ENCODE data around the gene SH3RF3. TPM values are rescaled to one million over a fixed set of nuclear protein-coding genes. Genes with fewer than 3 reads are reported as not detected.

The SH3RF3 gene
- total and polyA plus RNA-seq, 2 of the 13 experiments (the other 11 are each of a cell fraction or from before 2014, with no cell fraction given) = 0.04 TPM; not detected in 1

DNA sequence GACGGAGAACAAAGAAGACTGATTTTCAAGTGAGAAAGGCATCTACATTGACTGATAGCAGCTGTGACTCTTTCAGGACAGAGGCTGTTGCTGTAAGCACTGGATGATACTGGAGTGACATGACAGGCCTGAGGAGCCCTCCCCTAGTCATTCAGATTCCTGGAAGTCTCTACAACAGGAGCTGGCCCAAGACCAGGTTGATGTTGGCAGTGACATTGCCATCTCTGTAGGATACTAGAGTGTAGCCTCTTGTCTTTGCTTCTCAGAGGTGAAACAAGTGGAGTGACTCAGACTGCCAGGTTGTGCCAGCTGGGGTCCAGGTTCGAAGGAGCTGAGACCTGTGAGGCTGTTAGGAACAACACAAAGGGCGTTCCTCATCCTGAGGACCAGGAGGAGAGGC is 44.7 kb upstream of the SH3RF3 start (continued):
- no peak for TF ChIP-seq ATF1 (CRISPR knock-in tag; IDR thresholded peaks at IDR 0.05)

DNA sequence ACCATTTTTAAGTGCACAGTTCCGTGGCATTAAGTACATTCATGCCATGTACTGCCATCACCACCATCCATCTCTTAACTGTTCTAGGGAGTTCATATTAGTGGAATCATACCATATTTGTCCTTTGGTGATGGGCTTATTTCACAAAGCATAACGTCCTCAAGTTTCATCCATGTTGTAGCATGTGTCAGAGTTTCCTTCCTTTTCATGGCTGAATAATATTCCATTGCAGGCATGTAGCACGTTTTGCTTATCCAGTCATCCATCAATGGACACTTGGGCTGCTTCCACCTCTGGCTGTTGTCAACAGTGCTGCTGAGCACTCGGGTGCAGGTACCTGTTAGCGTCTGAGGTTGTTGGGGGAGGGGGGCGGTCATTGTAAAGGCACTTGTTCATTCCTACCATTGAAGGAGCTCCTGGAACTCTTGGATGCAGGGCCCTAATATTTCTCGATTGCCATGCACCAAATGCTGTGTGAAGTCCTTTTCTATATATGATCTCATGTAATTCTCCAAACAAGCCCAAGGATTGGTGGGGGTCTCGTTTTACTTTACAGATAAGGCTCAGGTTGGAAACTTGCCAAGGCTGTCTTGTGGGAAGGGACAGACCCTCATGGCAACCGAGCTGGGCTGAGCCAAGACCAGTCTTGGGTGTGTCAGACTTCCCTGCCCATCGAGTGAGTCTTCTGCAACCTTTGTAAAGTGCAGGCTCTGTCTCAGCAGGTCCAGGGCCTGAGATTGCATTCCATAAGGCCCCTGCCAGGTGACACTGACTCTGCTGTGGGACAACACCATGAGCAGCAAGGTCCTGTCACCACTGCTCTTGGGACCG is 42.9 kb upstream of the SH3RF3 start:
- no peaks in the 10 kb centered on the region for H3K36me3 ChIP-seq (replicated peaks in 1 of 2; ENCODE audit: control insufficient read depth in 1 of 2, insufficient read depth in 2 of 2, low read length in 2 of 2)
- no peaks in the 10 kb centered on the region for H3K4me1 ChIP-seq (ENCODE audit: insufficient read depth, low read length)
- FAIRE-seq (no peak), DNase-seq (ENCODE audit: low spot score) (no peak), ATAC-seq (peak; percentile 23; the same call in 1 of the 3 replicates)
- H4K20me1 ChIP-seq (ENCODE audit: insufficient read depth, low read length) = no peaks in the 10 kb centered on the region
- WGBS (ENCODE audit: low lambda C conversion rate) = 42% methylated on average over 11 of the region's 11 CpGs
- H3K9ac ChIP-seq (ENCODE audit: insufficient read depth, low read depth, low read length) = no peak overlapping the region
- H3K4me3 ChIP-seq (replicated peaks in 1 of 3; ENCODE audit: insufficient read depth in 1 of 3, low read depth in 2 of 3, low read length in 3 of 3) = no peak overlapping the region
- in situ Hi-C loops (cut with HindIII; ENCODE audit: extremely low pct_ligation_motif_present, low pct_unique_long_range_greater_than_20kb) = no loop called here
- 0 out of 5 replicates have a peak, but pooled peaks cover 0 to 3% of the 10 kb centered on the region in 2 experiments for H3K27me3 ChIP-seq (ENCODE audit: control insufficient read depth in 1 of 2, insufficient read depth in 2 of 2, low read length in 2 of 2)
- H3K9me3 ChIP-seq (ENCODE audit: low read length) = no peaks in the 10 kb centered on the region
- H2AFZ ChIP-seq (ENCODE audit: low read length) = no peak overlapping the region
- ChIA-PET CTCF (ENCODE audit: low intra/inter-chr PET ratio, low total read pairs) (no interaction called here), POLR2A (no interaction called here)
- no TSS peak for BruUV-seq (replicated peaks)
- H3K79me2 ChIP-seq (ENCODE audit: insufficient read depth, low read length) = no peaks in the 10 kb centered on the region
- H3K27ac ChIP-seq (ENCODE audit: extremely low read length, insufficient read depth, low read length) = no peak overlapping the region
- intact Hi-C loops (cut with micrococcal nuclease; ENCODE audit: unreplicated experiment) = no loop called here
- H3K4me2 ChIP-seq (ENCODE audit: low read depth, low read length) = no peak overlapping the region
- TF ChIP-seq DNMT1 (CRISPR knock-in tag; IDR thresholded peaks at IDR 0.05) = no peak
- no peak for TF ChIP-seq ZNF138 (CRISPR knock-in tag; IDR thresholded peaks at IDR 0.05; ENCODE audit: low read depth)
- no peak for TF ChIP-seq CEBPB (IDR thresholded peaks at IDR 0.05; ENCODE audit: borderline replicate concordance, low read depth, low read length)

GRCh38 chr2:109086743-109087020 is 42.3 kb upstream of the SH3RF3 start:
- Histone ChIP-seq H2AFZ (ENCODE audit: low read length) (no peak overlapping the region), H3K27ac (ENCODE audit: extremely low read length, insufficient read depth, low read length) (no peak overlapping the region), H3K36me3 (replicated peaks in 1 of 2; ENCODE audit: control insufficient read depth in 1 of 2, insufficient read depth in 2 of 2, low read length in 2 of 2) (no peaks in the 10 kb centered on the region), H4K20me1 (ENCODE audit: insufficient read depth, low read length) (no peaks in the 10 kb centered on the region), H3K9ac (ENCODE audit: insufficient read depth, low read depth, low read length) (no peak overlapping the region), H3K4me1 (ENCODE audit: insufficient read depth, low read length) (no peaks in the 10 kb centered on the region), H3K9me3 (ENCODE audit: low read length) (no peaks in the 10 kb centered on the region), H3K4me3 (replicated peaks in 1 of 3; ENCODE audit: insufficient read depth in 1 of 3, low read depth in 2 of 3, low read length in 3 of 3) (no peak overlapping the region), H3K27me3 (ENCODE audit: control insufficient read depth in 1 of 2, insufficient read depth in 2 of 2, low read length in 2 of 2) (0 out of 5 replicates have a peak, but pooled peaks cover 0 to 3% of the 10 kb centered on the region in 2 experiments), H3K79me2 (ENCODE audit: insufficient read depth, low read length) (no peaks in the 10 kb centered on the region), H3K4me2 (ENCODE audit: low read depth, low read length) (no peak overlapping the region)
- no peak for ATAC-seq
- BruUV-seq (replicated peaks) = no TSS peak
- POLR2A ChIA-PET = no interaction called here
- intact Hi-C loops (cut with micrococcal nuclease; ENCODE audit: unreplicated experiment) (no loop called here), in situ Hi-C loops (cut with HindIII; ENCODE audit: extremely low pct_ligation_motif_present, low pct_unique_long_range_greater_than_20kb) (no loop called here)
- CTCF ChIA-PET (ENCODE audit: low intra/inter-chr PET ratio, low total read pairs) = no interaction called here
- WGBS (ENCODE audit: low lambda C conversion rate) = 66% methylated on average over 2 of the region's 2 CpGs
- FAIRE-seq = no peak
- no peak for DNase-seq (ENCODE audit: low spot score)
- TF ChIP-seq, protein P1, sequence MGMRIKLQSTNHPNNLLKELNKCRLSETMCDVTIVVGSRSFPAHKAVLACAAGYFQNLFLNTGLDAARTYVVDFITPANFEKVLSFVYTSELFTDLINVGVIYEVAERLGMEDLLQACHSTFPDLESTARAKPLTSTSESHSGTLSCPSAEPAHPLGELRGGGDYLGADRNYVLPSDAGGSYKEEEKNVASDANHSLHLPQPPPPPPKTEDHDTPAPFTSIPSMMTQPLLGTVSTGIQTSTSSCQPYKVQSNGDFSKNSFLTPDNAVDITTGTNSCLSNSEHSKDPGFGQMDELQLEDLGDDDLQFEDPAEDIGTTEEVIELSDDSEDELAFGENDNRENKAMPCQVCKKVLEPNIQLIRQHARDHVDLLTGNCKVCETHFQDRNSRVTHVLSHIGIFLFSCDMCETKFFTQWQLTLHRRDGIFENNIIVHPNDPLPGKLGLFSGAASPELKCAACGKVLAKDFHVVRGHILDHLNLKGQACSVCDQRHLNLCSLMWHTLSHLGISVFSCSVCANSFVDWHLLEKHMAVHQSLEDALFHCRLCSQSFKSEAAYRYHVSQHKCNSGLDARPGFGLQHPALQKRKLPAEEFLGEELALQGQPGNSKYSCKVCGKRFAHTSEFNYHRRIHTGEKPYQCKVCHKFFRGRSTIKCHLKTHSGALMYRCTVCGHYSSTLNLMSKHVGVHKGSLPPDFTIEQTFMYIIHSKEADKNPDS (CRISPR knock-in tag; IDR thresholded peaks at IDR 0.05) = no peak
- TF ChIP-seq ZNF17 (CRISPR knock-in tag; IDR thresholded peaks at IDR 0.05) (no peak), ZNF709 (CRISPR knock-in tag; IDR thresholded peaks at IDR 0.05) (no peak), ASH2L (IDR thresholded peaks at IDR 0.05; ENCODE audit: insufficient read length, low read depth, low read length) (no peak), ZNF670 (CRISPR knock-in tag; IDR thresholded peaks at IDR 0.05; ENCODE audit: borderline replicate concordance) (no peak), KLF12 (CRISPR knock-in tag; IDR thresholded peaks at IDR 0.05; ENCODE audit: borderline replicate concordance) (no peak)
- TF ChIP-seq, protein P2, sequence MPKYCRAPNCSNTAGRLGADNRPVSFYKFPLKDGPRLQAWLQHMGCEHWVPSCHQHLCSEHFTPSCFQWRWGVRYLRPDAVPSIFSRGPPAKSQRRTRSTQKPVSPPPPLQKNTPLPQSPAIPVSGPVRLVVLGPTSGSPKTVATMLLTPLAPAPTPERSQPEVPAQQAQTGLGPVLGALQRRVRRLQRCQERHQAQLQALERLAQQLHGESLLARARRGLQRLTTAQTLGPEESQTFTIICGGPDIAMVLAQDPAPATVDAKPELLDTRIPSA (CRISPR knock-in tag; IDR thresholded peaks at IDR 0.05; ENCODE audit: borderline replicate concordance) = no peak
